HG03520 (cell line): ENCODE results near the gene KLF17.
"Not testable (repeated sequence)": the region's sequence is repeated elsewhere in the genome, so short reads cannot be mapped to it uniquely, and the experiment has no call there.

ENCODE experiments used
- ATAC-seq: cut with Tn5 transposase; IDR thresholded peaks from one replicate; pipeline ENCODE4 v1.9.1; 2021; ENCODE audit warnings: mild to moderate bottlenecking, moderate library complexity; ENCODE audit not compliant: unreplicated experiment

The KLF17 gene

GRCh38 chr1:44108241-44108640 is 10.4 kb upstream of the KLF17 start:
- no peak for ATAC-seq

GRCh38 chr1:44108971-44109370 is 9.7 kb upstream of the KLF17 start:
- ATAC-seq, result no peak

GRCh38 chr1:44110916-44111315 is 7.7 kb upstream of the KLF17 start:
- ATAC-seq, result no peak

DNA sequence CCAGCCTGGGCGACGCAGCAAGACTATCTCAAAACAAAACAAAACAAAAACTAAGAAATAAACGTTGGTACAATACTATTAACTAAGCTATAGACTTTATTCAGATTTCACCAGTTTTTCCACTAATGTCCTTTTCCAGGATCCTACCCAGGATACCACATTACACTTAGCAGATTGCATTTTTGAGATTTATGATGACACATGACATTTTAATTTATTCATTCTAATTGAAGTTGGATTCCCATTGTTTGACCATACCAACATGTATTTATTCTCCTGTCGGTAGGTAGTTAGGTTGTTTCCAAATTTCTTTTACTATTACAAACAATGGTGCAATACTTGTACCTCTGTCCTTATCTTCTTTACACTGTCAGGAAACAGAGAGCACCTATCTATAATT is 6.8 kb upstream of the KLF17 start:
- ATAC-seq, result no peak

GRCh38 chr1:44112486-44112885 is 6.1 kb upstream of the KLF17 start:
- ATAC-seq, result no peak

- ATAC-seq, result no peak
Measured at GRCh38 chr1:44113095-44113609, 5.5 kb upstream of the KLF17 start.

DNA sequence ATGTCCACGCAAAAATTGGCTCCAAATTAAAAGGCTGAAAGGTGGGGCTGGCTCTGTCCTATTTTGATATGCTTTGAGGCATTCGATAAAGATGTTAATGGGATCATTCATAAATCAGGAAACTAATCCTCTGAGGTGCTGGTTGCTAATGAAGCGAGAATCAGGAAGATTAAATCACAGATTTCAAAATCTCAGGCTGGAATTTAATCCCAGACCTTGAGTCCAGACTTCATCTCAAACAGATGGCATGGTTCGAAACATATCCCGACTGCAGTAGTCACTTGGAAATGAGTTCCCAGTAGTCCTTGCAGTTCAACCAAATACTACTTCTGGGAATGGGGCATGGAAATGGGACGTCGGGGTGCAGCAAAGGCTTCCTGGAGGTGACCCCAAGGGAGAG is 4.5 kb upstream of the KLF17 start:
- no peak for ATAC-seq

DNA sequence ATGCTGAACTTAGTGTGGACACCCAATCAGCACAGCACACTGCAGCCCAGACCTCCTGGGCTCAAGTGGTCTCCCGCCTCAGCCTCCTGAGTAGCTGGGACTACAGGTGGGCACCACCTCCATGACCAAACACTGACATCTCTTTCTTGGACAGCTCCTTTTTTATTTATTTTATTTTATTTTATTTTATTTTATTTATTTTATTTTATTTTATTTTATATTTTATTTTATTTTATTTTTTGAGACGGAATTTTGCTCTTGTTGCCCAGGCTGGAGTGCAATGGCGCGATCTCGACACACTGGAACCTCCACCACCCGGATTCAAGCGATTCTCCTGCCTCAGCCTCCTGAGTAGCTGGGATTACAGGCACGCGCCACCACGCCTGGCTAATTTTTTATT is 1.3 kb upstream of the KLF17 start:
- not testable (repeated sequence) for ATAC-seq

- no peak for ATAC-seq
Measured at GRCh38 chr1:44119525-44119924, 904 bp downstream of the KLF17 start.

GRCh38 chr1:44120398-44120949 is 1.9 kb downstream of the KLF17 start:
- ATAC-seq, result no peak

DNA sequence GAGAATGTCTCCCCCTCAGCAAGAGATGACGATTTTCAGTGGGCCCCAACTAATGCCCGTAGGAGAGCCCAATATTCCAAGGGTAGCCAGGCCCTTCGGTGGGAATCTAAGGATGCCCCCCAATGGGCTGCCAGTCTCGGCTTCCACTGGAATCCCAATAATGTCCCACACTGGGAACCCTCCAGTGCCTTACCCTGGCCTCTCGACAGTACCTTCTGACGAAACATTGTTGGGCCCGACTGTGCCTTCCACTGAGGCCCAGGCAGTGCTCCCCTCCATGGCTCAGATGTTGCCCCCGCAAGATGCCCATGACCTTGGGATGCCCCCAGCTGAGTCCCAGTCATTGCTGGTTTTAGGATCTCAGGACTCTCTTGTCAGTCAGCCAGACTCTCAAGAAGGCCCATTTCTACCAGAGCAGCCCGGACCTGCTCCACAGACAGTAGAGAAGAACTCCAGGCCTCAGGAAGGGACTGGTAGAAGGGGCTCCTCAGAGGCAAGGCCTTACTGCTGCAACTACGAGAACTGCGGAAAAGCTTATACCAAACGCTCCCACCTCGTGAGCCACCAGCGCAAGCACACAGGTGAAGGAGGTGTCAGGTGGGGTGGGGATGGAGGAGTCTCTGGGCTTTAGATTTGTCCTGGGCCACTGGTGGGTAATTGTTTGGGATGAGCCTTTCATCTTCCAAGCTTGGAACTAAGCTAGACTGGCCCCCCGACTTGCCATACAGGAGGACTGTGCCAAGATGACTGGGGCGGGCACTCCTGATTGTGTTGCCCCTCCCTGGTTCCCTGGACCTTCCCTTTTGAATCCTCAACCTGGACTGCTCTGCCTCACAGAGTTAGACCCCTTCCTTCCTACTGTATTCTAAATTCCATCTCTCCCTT is 11.2 kb downstream of the KLF17 start:
- no peak for ATAC-seq

- no peak for ATAC-seq
Measured at GRCh38 chr1:44131411-44131810, 12.8 kb downstream of the KLF17 start.

DNA sequence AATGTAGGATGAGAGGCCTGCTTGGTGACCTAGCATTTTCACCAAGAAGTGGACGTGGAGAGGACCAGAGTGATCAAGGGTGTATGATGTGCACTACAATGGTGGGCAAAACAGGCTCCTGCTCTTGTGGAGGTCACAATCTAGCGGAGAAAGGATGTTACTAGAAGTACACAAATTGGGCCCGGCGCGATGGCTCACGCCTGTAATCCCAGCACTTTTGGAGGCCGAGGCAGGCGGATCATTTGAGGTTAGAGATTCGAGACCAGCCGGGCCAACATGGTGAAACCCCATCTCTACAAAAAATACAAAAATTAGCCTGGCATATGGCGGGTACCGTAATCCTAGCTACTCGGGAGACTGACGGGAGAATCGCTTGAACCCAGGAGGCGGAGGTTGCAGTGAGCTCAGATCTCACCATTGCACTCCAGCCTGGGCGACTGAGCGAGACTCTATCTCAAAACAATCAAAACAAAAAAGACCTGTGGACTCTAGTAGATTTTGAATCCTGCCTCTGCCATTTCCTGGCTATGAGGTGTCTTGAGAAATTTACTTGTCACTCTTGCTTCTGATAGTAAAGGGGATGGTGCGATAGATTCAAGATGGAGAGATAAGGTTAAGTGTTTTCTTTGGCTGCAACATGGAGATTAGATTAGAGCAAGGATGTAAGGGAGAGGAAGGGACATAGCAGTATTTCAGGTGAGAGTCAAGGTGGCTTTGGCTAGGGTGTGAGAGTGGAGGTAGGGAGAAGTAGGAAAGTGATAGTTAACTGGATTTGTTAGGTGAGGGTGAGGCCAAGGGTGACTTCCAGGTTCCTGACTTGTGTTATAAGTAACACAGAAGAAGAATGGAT is 15.7 kb downstream of the KLF17 start:
- no peak for ATAC-seq

- ATAC-seq, result no peak
Measured at GRCh38 chr1:44135886-44136285, 17.3 kb downstream of the KLF17 start.

- no peak for ATAC-seq
Measured at GRCh38 chr1:44138239-44138638, 19.6 kb downstream of the KLF17 start.

DNA sequence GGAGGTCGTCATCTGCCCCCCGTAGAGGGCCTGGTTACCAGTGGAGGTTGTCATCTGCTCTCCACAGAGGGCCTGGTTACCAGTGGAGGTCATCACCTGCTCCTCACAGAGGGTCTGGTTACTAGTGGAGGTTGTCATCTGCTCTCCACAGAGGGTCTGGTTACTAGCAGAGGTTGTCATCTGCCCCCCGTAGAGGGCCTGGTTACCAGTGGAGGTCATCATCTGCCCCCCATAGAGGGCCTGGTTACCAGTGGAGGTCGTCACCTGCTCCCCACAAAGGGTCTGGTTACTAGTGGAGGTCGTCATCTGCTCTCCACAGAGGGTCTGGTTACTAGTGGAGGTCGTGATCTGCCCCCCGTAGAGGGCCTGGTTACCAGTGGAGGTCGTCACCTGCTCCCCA is 20.9 kb downstream of the KLF17 start:
- not testable (repeated sequence) for ATAC-seq

DNA sequence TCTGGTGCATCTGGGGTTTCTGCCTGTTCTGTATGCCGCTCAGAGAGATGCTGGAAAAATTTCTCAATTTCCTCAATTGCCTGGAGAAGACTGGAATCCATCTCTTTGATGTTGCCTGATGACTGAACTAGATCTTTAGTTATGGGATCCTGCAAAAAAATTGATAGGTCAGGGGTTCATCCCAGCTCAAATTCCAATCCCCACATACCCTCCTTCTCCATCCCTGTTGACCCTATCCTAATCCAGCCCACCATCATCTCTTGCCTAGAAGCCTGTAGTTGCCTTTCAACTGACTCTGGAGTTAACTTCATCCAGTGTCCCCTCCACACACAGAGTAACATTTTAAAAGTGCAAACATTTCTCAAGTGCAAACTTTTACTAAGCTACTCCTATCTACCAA is 22.9 kb downstream of the KLF17 start, which contains the start of gene KLF18:
Gene KLF18, minus strand, starts transcription at position 101 of the 400 bp plus-strand sequence. Its CDS starts 0 bp downstream, at position 101.
- ATAC-seq, result no peak

- no peak for ATAC-seq
Measured at GRCh38 chr1:44144962-44145756, 26.5 kb downstream of the KLF17 start.

- no peak for ATAC-seq
Measured at GRCh38 chr1:44146536-44147361, 28.1 kb downstream of the KLF17 start.

GRCh38 chr1:44147582-44147981 is 29.0 kb downstream of the KLF17 start:
- ATAC-seq, result no peak
